ENCODE measurements around the gene CD200. TPM values are rescaled to one million over a fixed set of nuclear protein-coding genes. Genes with fewer than 3 reads are reported as not detected.

CD200 gene
- total and polyA plus RNA-seq, 7 donors, result 0.59 to 1.5 (median 0.68) TPM

DNA sequence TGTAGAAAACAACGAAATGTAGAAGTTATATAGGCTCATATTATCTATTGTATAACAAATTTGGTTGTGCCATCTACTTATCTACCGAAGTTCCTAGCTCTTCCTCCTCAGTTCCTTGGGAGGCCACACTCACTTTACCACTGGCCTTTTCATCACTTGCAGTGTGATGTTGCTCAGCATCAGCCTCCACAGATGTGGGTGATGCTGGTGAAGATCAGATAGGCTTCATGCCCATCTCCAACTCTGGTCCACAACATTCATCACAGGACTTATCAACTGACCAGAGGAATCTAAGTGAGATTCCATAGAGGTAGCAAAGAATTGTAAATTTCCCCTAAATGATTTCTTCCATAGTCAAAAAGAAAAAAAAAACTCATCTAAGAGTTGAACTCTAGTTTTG is 8.4 kb downstream of the CD200 start:
- Histone ChIP-seq H3K27me3 (ENCODE audit: insufficient read depth in 3 of 3, low read length in 2 of 3) (no peaks in the 10 kb centered on the region), H3K4me1 (no peaks in the 10 kb centered on the region), H3K27ac (no peak overlapping the region), H3K4me3 (no peak overlapping the region), H3K9me3 (no peaks in the 10 kb centered on the region), H3K36me3 (ENCODE audit: insufficient read depth in 1 of 2, low read depth in 1 of 2) (no peaks in the 10 kb centered on the region)
- WGBS, 3 donors, result 86 to 95% (median 89%) methylated on average over 2 of the region's 2 CpGs
- DNase-seq, result no peak
- TF ChIP-seq, protein P1, sequence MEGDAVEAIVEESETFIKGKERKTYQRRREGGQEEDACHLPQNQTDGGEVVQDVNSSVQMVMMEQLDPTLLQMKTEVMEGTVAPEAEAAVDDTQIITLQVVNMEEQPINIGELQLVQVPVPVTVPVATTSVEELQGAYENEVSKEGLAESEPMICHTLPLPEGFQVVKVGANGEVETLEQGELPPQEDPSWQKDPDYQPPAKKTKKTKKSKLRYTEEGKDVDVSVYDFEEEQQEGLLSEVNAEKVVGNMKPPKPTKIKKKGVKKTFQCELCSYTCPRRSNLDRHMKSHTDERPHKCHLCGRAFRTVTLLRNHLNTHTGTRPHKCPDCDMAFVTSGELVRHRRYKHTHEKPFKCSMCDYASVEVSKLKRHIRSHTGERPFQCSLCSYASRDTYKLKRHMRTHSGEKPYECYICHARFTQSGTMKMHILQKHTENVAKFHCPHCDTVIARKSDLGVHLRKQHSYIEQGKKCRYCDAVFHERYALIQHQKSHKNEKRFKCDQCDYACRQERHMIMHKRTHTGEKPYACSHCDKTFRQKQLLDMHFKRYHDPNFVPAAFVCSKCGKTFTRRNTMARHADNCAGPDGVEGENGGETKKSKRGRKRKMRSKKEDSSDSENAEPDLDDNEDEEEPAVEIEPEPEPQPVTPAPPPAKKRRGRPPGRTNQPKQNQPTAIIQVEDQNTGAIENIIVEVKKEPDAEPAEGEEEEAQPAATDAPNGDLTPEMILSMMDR (IDR thresholded peaks at IDR 0.05), result no peak
- no peak for ATAC-seq
- intact Hi-C loops (cut with DNase I), result no loop called here

DNA sequence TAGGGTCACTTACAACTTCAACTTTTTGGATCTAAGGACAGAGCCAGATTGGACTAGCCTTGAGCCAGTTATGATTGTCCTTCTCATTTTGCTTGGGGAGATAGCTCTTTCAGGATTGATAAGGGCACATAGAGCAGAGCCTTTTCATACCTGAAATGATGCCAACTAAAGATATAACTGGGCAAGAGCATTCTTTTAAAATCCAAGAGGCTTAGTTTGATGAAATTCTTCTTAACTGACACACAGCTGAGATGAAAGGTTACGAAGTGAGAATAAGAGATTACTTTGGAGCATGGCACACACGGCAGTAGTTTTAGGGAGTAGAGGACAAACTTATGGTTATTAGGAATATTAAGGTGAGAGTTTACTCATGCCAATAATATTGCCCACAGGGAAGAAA is 12.7 kb downstream of the CD200 start:
- Histone ChIP-seq H3K36me3 (ENCODE audit: insufficient read depth in 1 of 2, low read depth in 1 of 2) (no peaks in the 10 kb centered on the region), H3K27me3 (ENCODE audit: insufficient read depth in 3 of 3, low read length in 2 of 3) (no peaks in the 10 kb centered on the region), H3K4me1 (peaks cover 8% of the 10 kb centered on the region), H3K9me3 (no peaks in the 10 kb centered on the region), H3K4me3 (no peak overlapping the region), H3K27ac (no peak overlapping the region)
- DNase-seq, result no peak
- ATAC-seq, result no peak
- 67 to 76% (median 72%) methylated on average over 2 of the region's 2 CpGs for WGBS, 3 donors
- intact Hi-C loops (cut with DNase I), result no loop called here
- TF ChIP-seq, protein P1 (IDR thresholded peaks at IDR 0.05), result no peak

DNA sequence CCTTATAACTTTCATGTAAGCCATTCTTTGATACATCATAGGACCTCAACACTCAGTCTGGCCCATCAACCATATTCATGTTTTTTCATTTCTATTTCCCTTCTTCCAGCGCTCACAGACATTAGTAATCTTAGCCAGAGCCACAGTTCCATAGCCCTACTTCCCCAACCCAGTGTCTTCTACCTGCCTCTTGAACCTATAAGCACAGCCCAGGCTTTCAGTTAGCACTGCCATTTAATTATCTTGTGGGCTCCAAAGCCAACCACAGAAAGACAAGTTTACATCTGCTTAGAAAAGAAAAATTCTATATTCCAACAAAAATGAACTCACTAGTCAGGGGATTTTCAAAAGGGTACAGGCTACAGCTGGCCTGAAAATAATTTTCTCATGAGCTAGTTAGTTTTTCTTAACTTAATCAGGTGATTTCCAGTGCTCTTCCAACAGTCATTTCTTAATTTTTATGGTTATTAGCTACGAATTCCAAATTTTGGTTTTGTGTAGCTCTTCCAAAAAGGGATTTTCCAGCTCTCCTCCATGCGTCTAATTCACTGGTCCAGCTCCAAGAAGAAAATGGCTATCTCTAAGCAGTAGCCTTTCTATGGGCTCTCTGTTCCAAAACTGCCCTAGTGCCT is 13.7 kb downstream of the CD200 start:
- ATAC-seq (no peak), DNase-seq (no peak)
- intact Hi-C loops (cut with DNase I), result no loop called here
- peaks cover 8% of the 10 kb centered on the region for H3K4me1 ChIP-seq
- no peak overlapping the region for H3K27ac ChIP-seq
- no peaks in the 10 kb centered on the region for H3K9me3 ChIP-seq
- no peaks in the 10 kb centered on the region for H3K36me3 ChIP-seq (ENCODE audit: insufficient read depth in 1 of 2, low read depth in 1 of 2)
- WGBS, 3 donors, result 43 to 64% (median 50%) methylated on average over 3 of the region's 3 CpGs
- TF ChIP-seq, protein P1 (IDR thresholded peaks at IDR 0.05), result no peak
- H3K27me3 ChIP-seq (ENCODE audit: insufficient read depth in 3 of 3, low read length in 2 of 3), result no peaks in the 10 kb centered on the region
- no peak overlapping the region for H3K4me3 ChIP-seq

DNA sequence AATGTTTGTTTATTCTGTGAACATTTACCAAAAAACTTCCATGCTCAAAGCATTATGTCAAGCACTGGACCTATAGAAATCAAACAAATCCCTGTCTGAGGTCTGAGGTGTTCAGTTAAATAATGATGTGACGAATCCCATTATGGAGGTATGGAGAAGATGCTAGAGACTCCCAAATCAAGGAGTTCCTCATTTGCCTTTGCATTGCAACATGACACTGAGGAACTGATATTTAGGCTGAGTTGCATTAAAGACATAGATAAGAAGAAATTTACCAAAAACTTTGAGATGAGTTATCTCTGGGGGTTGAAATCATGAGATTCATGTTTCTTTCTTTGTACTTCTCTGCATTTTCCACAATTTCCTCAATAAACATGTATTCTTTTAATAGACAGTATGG is 16.0 kb downstream of the CD200 start:
- no peaks in the 10 kb centered on the region for H3K27me3 ChIP-seq (ENCODE audit: insufficient read depth in 3 of 3, low read length in 2 of 3)
- ATAC-seq (no peak), DNase-seq (no peak)
- H3K4me3 ChIP-seq, result no peak overlapping the region
- H3K9me3 ChIP-seq, result no peaks in the 10 kb centered on the region
- no peaks in the 10 kb centered on the region for H3K36me3 ChIP-seq (ENCODE audit: insufficient read depth in 1 of 2, low read depth in 1 of 2)
- intact Hi-C loops (cut with DNase I), result no loop called here
- TF ChIP-seq, protein P1 (IDR thresholded peaks at IDR 0.05), result no peak
- WGBS, 3 donors, result 92 to 96% (median 95%) methylated on average over 1 of the region's 1 CpG
- H3K27ac ChIP-seq, result no peak overlapping the region
- H3K4me1 ChIP-seq, result peaks cover 8% of the 10 kb centered on the region

DNA sequence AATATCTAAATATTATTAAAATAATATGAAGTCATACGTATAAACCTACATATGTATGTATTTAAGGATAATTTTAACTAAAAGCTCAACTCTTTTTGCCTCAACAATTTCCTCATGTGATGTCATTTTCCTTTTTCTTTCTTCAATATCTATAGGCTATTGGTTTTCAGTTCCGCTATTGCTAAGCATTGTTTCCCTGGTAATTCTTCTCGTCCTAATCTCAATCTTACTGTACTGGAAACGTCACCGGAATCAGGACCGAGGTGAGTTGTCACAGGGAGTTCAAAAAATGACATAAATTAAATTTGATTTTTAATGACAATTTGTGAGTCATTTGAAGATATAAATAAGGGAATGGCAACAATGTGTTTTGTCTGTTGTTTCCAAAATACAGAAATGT is 16.6 kb downstream of the CD200 start:
- Histone ChIP-seq H3K27ac (no peak overlapping the region), H3K4me3 (no peak overlapping the region), H3K27me3 (ENCODE audit: insufficient read depth in 3 of 3, low read length in 2 of 3) (no peaks in the 10 kb centered on the region), H3K36me3 (ENCODE audit: insufficient read depth in 1 of 2, low read depth in 1 of 2) (no peaks in the 10 kb centered on the region), H3K4me1 (peaks cover 8% of the 10 kb centered on the region), H3K9me3 (no peaks in the 10 kb centered on the region)
- intact Hi-C loops (cut with DNase I), result no loop called here
- 76 to 87% (median 86%) methylated on average over 6 of the region's 6 CpGs for WGBS, 3 donors
- TF ChIP-seq, protein P1 (IDR thresholded peaks at IDR 0.05), result no peak
- ATAC-seq, result no peak
- no peak for DNase-seq

Data from psoas muscle (tissue), 8 donors.